Mucosa of gallbladder (tissue), 1 donor: ENCODE measurements around the gene HOOK2. TPM values are rescaled to one million over a fixed set of nuclear protein-coding genes. Genes with fewer than 3 reads are reported as not detected.
"Not testable (repeated sequence)": the region's sequence is repeated elsewhere in the genome, so short reads cannot be mapped to it uniquely, and the experiment has no call there.

Experiments used
- DNase-seq: peaks from one replicate; pipeline ENCODE4 v3.0.0-alpha.2; 2020; ENCODE audit warnings: low spot score
- total RNA-seq: library from RNA; stranded (reverse); gene quantifications from one replicate; pipeline ENCODE4 v1.2.1, GENCODE V29; 2021
- donor health status: DM: no; HTN: no; CAD: no.

Gene HOOK2, protein sequence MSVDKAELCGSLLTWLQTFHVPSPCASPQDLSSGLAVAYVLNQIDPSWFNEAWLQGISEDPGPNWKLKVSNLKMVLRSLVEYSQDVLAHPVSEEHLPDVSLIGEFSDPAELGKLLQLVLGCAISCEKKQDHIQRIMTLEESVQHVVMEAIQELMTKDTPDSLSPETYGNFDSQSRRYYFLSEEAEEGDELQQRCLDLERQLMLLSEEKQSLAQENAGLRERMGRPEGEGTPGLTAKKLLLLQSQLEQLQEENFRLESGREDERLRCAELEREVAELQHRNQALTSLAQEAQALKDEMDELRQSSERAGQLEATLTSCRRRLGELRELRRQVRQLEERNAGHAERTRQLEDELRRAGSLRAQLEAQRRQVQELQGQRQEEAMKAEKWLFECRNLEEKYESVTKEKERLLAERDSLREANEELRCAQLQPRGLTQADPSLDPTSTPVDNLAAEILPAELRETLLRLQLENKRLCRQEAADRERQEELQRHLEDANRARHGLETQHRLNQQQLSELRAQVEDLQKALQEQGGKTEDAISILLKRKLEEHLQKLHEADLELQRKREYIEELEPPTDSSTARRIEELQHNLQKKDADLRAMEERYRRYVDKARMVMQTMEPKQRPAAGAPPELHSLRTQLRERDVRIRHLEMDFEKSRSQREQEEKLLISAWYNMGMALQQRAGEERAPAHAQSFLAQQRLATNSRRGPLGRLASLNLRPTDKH
- total RNA-seq = 128 TPM

DNA sequence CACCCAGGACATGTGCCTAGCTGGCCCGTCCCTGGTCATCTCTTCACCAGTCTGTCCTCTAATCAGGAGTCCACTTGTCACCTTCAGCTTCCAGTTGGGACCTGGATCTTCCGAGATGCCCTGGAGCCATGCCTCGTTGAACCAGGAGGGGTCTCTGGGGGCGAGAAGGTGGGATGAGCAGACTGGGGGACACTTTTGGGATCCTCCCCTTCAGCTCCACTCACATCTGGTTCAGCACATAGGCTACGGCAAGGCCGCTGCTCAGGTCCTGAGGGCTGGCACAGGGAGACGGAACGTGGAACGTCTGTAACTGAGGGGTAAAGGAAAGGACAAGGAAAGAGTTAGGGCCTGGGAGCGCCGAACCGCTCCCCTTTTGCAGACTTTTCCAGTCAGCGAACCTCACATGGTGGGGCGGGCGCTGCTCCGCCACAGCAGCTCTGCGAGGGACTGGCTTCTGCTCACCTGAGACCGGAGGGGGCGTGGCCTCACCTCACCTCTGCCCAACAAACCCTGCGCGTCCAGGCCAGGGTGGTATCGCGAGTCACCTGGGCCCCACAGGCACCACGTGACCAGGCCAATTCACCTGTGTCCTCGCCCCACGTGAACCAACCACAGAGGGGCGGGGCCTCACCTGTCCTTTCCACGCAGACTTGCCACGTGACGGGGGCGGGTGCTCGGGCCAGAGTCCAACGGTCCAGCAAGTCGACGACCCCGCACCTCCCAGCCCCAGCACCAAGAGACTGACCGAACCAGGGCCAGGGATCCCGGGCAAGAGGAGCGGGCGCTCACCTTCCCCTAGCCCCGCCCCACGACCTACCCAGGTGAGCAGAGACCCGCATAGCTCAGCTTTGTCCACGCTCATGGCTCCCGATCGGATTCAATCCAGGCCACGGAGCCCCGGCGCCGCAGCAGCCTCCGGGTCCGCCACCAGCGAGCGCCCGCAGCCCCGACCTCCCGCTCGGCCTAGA lies at the start of gene HOOK2:
HOOK2 (minus strand) TSS at position 965 of the 968 bp plus-strand sequence; CDS start at position 862, 103 bp downstream.
- peak; percentile 94 for DNase-seq

DNA sequence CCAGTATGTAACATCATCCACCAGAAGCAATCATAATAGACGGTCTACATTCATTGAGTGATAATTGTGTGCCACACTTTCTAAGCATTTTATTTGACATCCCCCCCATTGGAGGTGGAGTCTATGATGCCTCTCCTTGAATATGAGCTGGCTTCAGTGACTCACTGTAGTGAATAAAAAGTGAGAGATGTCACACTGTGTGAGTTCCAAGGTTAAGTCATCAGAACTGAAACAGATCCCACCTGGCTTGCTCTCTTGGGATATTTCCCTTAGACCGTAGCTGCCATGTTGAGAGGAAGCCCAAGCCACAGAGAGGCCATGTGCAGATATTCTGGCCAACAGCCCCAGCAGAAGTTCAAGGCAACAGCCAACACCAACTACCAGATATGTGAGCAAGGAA lies 46.4 kb upstream of the HOOK2 start:
- DNase-seq = no peak

- not testable (repeated sequence) for DNase-seq
Observed at GRCh38 chr19:12817810-12818209, 42.5 kb upstream of the HOOK2 start.

- DNase-seq = not testable (repeated sequence)
Observed at GRCh38 chr19:12817188-12817587, 41.8 kb upstream of the HOOK2 start.

GRCh38 chr19:12815088-12815487 lies 39.7 kb upstream of the HOOK2 start:
- DNase-seq = no peak

- peak; percentile 91 for DNase-seq
Observed at GRCh38 chr19:12806242-12807081, 31.1 kb upstream of the HOOK2 start, which contains the start of gene RNASEH2A. TSS of gene RNASEH2A (plus strand) at chr19:12806584. CDS start at chr19:12806674, 90 bp downstream.

GRCh38 chr19:12804051-12804450 lies 28.7 kb upstream of the HOOK2 start:
- no peak for DNase-seq

DNA sequence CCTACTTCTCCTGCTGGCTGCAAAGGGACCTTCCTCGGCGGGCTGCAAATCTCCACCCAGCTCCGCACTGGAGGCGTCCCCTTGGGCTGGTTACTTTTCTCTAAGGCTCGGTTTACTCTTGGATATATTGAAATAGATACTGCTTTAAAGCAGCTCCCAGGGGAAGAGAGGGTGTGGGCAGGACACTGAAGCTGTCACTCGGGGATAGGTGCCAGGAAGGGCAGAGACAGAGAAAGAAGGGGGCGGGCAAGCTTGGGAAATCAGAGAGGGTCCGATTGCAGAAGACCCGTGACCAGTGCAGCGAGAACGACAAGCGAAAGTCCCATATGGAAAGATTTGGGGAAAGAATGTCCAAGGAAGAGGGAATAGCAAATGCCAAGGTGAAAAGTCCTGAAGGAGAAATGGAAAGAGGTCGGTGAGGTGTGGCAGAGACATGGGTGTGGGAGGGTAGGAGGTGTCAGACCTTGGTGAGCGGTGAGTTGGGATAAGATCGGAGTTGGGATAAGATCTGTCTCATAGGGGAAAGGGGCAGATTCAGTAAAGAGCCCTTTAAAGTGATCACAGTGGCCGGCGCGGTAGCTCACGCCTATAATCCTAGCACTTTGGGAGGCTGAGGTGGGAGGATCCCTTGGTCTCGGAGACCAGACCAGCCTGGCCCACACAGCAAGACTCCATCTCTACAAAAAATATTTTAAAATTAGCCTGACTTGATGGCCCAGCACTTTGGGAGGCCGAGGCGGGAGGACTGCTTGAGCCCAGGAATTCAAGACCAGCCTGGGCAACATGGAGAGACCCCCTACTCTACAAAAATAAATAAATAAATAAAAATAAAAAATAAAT lies 27.1 kb upstream of the HOOK2 start:
- DNase-seq = no peak

GRCh38 chr19:12801466-12802266 lies 26.3 kb upstream of the HOOK2 start, which contains the start of the genes PRDX2 and THSD8:
TSS of gene PRDX2 (minus strand) at chr19:12801800. CDS start at chr19:12801261, 539 bp downstream.
TSS of gene THSD8 (plus strand) at chr19:12802069. CDS start at chr19:12802072, 3 bp downstream.
- peak; percentile 75 for DNase-seq

DNA sequence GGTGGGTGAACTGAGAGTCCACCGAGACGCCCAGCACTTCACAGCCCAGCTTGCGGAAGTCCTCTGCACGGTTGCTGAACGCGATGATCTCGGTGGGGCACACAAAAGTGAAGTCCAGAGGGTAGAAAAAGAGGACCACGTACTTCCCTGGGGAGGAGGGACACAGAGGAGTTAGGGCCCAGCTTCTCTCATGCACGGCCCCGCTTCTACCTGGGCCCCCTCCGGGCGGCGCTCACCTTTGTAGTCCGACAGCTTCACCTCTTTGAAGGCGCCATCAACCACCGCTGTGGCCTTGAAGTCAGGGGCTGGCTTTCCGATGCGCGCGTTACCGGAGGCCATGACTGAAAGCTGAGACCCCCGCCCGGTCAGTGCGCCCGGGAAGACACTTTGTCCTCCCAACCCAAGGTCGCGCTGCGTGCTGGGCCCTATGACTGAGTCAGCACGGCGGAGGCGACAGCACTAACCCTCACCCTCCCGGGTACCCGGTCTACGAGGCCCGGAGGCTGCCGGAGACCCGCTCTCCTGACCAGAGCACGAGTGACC lies 25.6 kb upstream of the HOOK2 start:
- no peak for DNase-seq

- no peak for DNase-seq
Observed at GRCh38 chr19:12800466-12800770, 25.1 kb upstream of the HOOK2 start.

GRCh38 chr19:12799742-12800465 lies 24.6 kb upstream of the HOOK2 start:
- DNase-seq = no peak

- not testable (repeated sequence) for DNase-seq
Observed at GRCh38 chr19:12797607-12798006, 22.3 kb upstream of the HOOK2 start.

- DNase-seq = no peak
Observed at GRCh38 chr19:12797141-12797587, 21.8 kb upstream of the HOOK2 start.

- peak; percentile 74 for DNase-seq
Observed at GRCh38 chr19:12796146-12797071, 21.1 kb upstream of the HOOK2 start.

- no peak for DNase-seq
Observed at GRCh38 chr19:12794971-12795381, 19.6 kb upstream of the HOOK2 start.
